Gastroesophageal sphincter (tissue), 4 donors: Measurements from ENCODE around the gene IQGAP2. TPM values are rescaled to one million over a fixed set of nuclear protein-coding genes. Genes with fewer than 3 reads are reported as not detected.

Experiments used
- ATAC-seq: fragments of 150-250 bp; one replicate; pipeline ENCODE4 v1.9.1; 2016; ENCODE audit warnings: mild to moderate bottlenecking, moderate library complexity
- H3K27ac ChIP-seq, 4 donors: fragments of 200-600 bp; sonication (generic) in 3 of 4; 1 replicate in 3 of 4; 2 replicates in 1 of 4; pipeline ENCODE4 v1.5.1; 2016 to 2019
- H3K27me3 ChIP-seq: fragments of 200-600 bp; sonication (generic); one replicate; pipeline ENCODE4 v1.5.1; 2019
- H3K36me3 ChIP-seq, 2 donors: fragments of 200-600 bp; sonication (generic); one replicate each; pipeline ENCODE4 v1.5.1; 2019; ENCODE audit warnings: control low read depth in 1 of 2
- H3K4me1 ChIP-seq, 3 donors: fragments of 200-600 bp; sonication (generic); 1 replicate in 2 of 3; 2 replicates in 1 of 3; pipeline ENCODE4 v1.5.1; 2016 to 2019; ENCODE audit warnings: control low read depth in 2 of 3
- H3K4me3 ChIP-seq, 2 donors: fragments of 200-600 bp; sonication (generic); one replicate each; pipeline ENCODE4 v1.5.1; 2019; ENCODE audit warnings: mild to moderate bottlenecking in 1 of 2, moderate library complexity in 1 of 2
- H3K9me3 ChIP-seq, 3 donors: fragments of 200-600 bp; sonication (generic); one replicate each; pipeline ENCODE4 v1.5.1; 2017 to 2019; ENCODE audit warnings: control low read depth in 2 of 3
- EP300 ChIP-seq: sonication (generic); formaldehyde crosslinking; IDR thresholded peaks from one replicate; pipeline ENCODE4 v1.6.1; 2017; ENCODE audit warnings: antibody characterized with exemption, mild to moderate bottlenecking
- POLR2A ChIP-seq, 2 donors: fragments of 450-650 bp; IDR thresholded peaks; one replicate each; pipeline ENCODE4 v1.6.1; 2017; ENCODE audit warnings: antibody characterized with exemption in 2 of 2, mild to moderate bottlenecking in 2 of 2, moderate library complexity in 1 of 2
- POLR2AphosphoS5 ChIP-seq: sonication (generic); formaldehyde crosslinking; IDR thresholded peaks from one replicate; pipeline ENCODE4 v1.6.1; 2017; ENCODE audit warnings: antibody characterized with exemption
- WGBS, 2 donors: methylation state at CpG; one replicate each; pipeline ENCODE4 v1.1.5; 2018; ENCODE audit warnings: low coverage in 1 of 2; 5-methylcytosine and 5-hydroxymethylcytosine counted together
- total RNA-seq, 4 donors: library from RNA; depleted of rRNA; stranded (reverse); fragments of >200 nt; gene quantifications; one replicate each; pipeline ENCODE4 v1.1.0, GENCODE V29; 2016
- TF ChIP-seq, protein P1 (sequence below), 4 experiments: fragments of 200-600 bp in 2 of 4; fragments of 450-650 bp in 2 of 4; sonication (generic) in 1 of 4; IDR thresholded peaks; one replicate each; pipeline ENCODE4 v1.5.1; 2017 to 2019; ENCODE audit warnings: antibody characterized with exemption in 4 of 4, mild to moderate bottlenecking in 2 of 4, moderate library complexity in 2 of 4

IQGAP2 gene
- total RNA-seq, 4 donors from 2014 or later, result 15.7 to 34.4 (median 25.8) TPM

DNA sequence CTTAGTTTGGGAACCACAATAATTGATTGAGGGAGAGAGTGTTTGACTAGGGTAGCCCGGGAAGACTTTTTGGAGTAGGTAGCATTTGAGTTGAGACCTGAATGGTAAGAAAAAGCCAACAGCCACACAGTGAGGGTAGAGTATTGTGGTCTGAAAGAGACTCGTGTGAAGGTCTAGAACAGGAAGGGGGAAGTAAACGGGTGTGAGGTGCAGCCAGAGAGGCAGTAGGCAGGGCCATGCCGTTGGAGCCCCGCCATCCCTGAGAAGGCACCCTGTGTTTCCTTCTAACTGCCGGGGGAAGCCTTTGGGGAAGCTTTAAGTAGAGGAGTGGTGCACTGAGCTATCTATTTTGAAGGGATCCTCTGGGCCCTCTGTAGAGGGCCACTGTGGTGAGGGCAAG lies 223.7 kb downstream of the IQGAP2 start:
- 73 to 87% methylated on average over 4 to 6 of the region's 6 CpGs for WGBS, 2 donors
- no peak for TF ChIP-seq POLR2AphosphoS5

DNA sequence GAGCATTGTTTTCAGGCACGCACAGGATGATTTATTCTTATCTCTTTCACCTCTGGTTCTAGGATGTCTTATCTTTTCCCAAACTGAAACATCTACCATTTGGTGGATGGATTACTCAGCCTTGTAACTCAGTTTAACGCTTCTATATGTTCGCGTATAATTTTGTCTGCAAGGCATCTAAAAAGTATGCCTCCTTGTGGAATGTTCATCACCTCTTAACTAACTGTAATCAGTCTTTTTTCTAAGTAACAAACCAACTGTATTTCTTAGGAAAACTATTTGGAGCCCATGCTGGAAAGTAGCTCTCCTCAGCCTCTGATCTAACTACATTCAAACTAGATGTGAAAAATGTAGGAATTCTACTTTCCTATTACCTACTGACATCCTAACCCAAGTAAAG lies 231.6 kb downstream of the IQGAP2 start:
- H3K36me3 ChIP-seq, result no peaks in the 10 kb centered on the region
- H3K4me1 ChIP-seq, result no peaks in the 10 kb centered on the region
- TF ChIP-seq, protein P1, sequence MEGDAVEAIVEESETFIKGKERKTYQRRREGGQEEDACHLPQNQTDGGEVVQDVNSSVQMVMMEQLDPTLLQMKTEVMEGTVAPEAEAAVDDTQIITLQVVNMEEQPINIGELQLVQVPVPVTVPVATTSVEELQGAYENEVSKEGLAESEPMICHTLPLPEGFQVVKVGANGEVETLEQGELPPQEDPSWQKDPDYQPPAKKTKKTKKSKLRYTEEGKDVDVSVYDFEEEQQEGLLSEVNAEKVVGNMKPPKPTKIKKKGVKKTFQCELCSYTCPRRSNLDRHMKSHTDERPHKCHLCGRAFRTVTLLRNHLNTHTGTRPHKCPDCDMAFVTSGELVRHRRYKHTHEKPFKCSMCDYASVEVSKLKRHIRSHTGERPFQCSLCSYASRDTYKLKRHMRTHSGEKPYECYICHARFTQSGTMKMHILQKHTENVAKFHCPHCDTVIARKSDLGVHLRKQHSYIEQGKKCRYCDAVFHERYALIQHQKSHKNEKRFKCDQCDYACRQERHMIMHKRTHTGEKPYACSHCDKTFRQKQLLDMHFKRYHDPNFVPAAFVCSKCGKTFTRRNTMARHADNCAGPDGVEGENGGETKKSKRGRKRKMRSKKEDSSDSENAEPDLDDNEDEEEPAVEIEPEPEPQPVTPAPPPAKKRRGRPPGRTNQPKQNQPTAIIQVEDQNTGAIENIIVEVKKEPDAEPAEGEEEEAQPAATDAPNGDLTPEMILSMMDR (IDR thresholded peaks at IDR 0.05), result no peak
- TF ChIP-seq POLR2AphosphoS5, result no peak
- no peak for TF ChIP-seq EP300
- TF ChIP-seq POLR2A (IDR thresholded peaks at IDR 0.05), result no peak
- no peaks in the 10 kb centered on the region for H3K9me3 ChIP-seq
- H3K27me3 ChIP-seq, result no peaks in the 10 kb centered on the region
- ATAC-seq, result no peak
- H3K4me3 ChIP-seq, result no peak overlapping the region
- WGBS, 2 donors, result 93 to 100% methylated on average over 4 of the region's 4 CpGs
- H3K27ac ChIP-seq, result no peak overlapping the region

More for the DNA sequence above, 223.7 kb downstream of the IQGAP2 start:
- no peak for ATAC-seq
- Histone ChIP-seq H3K4me3 (no peak overlapping the region), H3K4me1 (no peaks in the 10 kb centered on the region), H3K27me3 (no peaks in the 10 kb centered on the region), H3K9me3 (no peaks in the 10 kb centered on the region), H3K27ac (no peak overlapping the region), H3K36me3 (no peaks in the 10 kb centered on the region)

DNA sequence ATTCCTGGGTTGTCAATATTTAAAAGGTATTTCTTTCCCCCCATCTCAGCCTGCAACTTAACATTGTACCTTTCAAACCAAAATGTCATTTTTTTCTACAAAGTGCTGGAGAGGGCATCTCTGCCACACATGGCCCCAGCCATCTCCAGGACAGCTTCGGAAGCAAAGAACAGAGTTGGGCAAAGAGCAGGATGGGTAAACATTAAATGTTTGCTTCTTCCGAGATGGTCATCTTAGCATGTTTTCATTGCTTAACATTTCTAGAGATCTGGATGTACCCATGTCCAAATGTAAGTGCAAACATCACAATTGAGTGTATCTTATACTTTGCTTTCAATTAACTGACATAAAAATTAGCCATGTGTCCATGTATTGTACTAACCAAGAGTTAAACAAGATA lies 234.4 kb downstream of the IQGAP2 start:
- no peak for ATAC-seq
- H3K9me3 ChIP-seq, result no peaks in the 10 kb centered on the region
- WGBS, 2 donors, result 88 to 95% methylated on average over 2 of the region's 2 CpGs

DNA sequence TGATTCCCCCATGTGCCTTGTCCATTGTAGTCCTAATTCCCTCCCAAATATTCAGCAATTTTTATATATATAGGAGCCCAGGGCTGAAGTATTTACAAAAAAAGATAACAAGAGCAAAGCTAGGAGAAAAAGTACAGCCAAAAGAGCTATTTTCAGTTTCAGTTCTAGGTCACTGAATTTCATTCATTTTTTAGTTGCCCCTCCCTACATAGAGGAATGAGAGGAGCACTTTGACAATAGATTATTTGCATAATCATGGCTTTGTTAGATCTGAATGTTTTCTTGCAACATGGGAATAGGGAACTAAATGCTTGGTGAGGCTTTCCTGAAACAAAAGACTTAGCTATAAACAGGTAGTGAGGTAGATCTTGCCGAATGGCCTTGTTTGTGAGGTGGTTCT lies 235.4 kb downstream of the IQGAP2 start:
- H3K27ac ChIP-seq, result no peak overlapping the region
- 73% methylated on average over 1 of the region's 1 CpG; no CpG with 5 or more reads in 1 of the 2 donors for WGBS, 2 donors
- H3K4me3 ChIP-seq, result no peak overlapping the region
- TF ChIP-seq EP300, result no peak
- TF ChIP-seq POLR2AphosphoS5, result no peak
- no peak for TF ChIP-seq POLR2A (IDR thresholded peaks at IDR 0.05)
- TF ChIP-seq, protein P1 (IDR thresholded peaks at IDR 0.05), result no peak
- no peaks in the 10 kb centered on the region for H3K4me1 ChIP-seq
- ATAC-seq, result no peak
- H3K27me3 ChIP-seq, result no peaks in the 10 kb centered on the region
- H3K9me3 ChIP-seq, result no peaks in the 10 kb centered on the region
- H3K36me3 ChIP-seq, result peaks cover 0 to 4% of the 10 kb centered on the region in 2 donors

More for the DNA sequence above, 234.4 kb downstream of the IQGAP2 start:
- no peaks in the 10 kb centered on the region for H3K27me3 ChIP-seq
- H3K4me1 ChIP-seq, result no peaks in the 10 kb centered on the region
- H3K27ac ChIP-seq, result no peak overlapping the region
- H3K4me3 ChIP-seq, result no peak overlapping the region
- TF ChIP-seq POLR2AphosphoS5 (no peak), EP300 (no peak), POLR2A (IDR thresholded peaks at IDR 0.05) (no peak)
- TF ChIP-seq, protein P1 (IDR thresholded peaks at IDR 0.05), result no peak
- peaks cover 0 to 2% of the 10 kb centered on the region in 2 donors for H3K36me3 ChIP-seq

DNA sequence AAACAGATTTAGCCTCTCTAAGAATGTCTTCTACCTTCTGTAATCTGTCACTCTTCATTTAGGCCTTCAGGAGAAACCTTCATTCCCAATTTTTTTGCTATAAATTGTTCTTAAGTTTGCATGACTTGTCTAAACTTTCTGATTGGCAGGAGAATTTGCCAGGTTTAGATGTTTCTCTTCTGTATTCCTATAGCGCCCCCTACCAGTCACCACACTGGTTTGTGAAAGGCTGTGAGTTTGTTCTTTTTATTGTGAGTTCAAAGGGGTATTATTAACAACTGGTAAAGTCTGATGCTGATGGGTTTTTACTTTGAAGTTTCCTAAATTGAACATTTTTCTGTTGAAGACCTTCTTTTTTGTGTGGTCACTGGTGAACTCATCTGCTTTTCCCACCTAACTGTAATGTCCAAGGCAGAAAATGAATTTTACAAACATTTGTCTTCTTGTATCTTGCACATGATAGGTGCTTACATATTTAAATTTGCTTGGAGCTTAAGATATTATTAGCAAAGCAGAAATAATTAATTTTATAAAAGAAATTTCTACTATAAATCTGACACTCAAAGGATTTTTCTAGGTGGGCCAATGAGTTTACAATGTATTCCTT lies 238.5 kb downstream of the IQGAP2 start:
- TF ChIP-seq EP300, result no peak
- TF ChIP-seq POLR2A (IDR thresholded peaks at IDR 0.05), result no peak
- TF ChIP-seq POLR2AphosphoS5, result no peak
- TF ChIP-seq, protein P1 (IDR thresholded peaks at IDR 0.05), result peak in 3 of 4 experiments; percentile 53 to 58 (median 56)
- no peak overlapping the region for H3K27ac ChIP-seq
- 0 to 25% methylated on average over 1 of the region's 1 CpG for WGBS, 2 donors
- H3K4me3 ChIP-seq, result no peak overlapping the region
- ATAC-seq, result no peak
- peaks cover 0 to 4% of the 10 kb centered on the region in 2 donors for H3K36me3 ChIP-seq
- H3K27me3 ChIP-seq, result no peaks in the 10 kb centered on the region
- no peaks in the 10 kb centered on the region for H3K4me1 ChIP-seq
- H3K9me3 ChIP-seq, result no peaks in the 10 kb centered on the region
